GM21737 (cell line): ENCODE results near the gene RAB10.

Experiments used
- ATAC-seq: cut with Tn5 transposase; IDR thresholded peaks from one replicate; pipeline ENCODE4 v1.9.1; 2021; ENCODE audit warnings: mild to moderate bottlenecking, moderate library complexity; ENCODE audit not compliant: unreplicated experiment

The RAB10 gene

DNA sequence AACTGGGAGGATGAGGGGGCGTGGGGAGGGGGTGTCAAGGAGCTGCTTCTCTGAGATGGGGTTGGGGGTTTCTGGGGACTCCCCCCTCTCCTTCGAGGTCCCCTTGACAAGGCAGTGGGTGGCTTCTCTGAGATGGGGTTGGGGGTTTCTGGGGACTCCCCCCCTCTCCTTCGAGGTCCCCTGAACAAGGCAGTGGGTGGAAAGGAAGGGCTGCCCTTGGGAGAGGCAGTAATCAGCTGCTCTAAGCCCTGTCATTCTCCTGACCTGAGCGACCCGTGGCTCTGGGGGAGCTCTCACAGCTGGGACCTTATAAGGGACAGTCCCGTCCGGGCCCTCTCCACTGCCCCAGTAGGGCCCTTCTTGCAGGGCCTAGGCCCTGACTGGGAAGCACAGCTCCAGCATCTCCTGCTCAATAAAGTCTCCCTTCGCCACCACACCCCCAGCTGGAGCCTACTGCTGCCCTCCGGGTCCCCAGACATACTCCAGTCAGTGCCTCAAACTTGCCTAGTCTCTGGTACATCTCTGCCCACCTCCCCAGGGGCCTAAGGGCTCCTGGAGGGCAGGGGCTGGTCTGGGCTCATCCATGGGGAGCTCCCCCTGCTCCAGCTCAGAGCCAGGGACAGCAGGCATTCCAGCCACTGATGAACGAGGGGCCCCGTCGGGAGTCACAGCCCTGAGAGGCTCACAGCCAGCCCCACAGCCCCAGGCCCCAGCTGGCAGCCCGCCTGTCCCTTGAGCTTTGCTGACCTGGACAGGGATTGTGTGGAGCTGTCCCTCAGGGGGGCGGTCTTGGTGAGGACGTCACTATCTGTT lies 141.8 kb downstream of the RAB10 start:
- ATAC-seq: no peak

DNA sequence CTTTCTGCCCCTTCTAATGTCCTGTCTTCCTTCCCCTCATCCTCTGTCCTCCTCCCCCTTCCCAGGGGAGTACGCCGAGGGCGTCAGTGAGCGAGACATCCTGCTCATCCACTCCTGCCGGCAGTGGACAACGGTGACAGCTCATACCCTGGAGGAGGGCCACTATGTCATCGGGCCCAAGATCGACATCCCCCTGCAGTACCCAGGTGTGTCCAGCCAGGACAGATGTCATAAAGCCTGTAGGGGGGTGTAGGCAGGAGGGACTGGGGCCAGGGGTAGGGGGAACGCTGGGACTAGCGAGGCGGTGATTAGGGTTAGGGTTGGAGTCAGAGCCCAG lies 142.4 kb downstream of the RAB10 start:
- ATAC-seq: no peak

DNA sequence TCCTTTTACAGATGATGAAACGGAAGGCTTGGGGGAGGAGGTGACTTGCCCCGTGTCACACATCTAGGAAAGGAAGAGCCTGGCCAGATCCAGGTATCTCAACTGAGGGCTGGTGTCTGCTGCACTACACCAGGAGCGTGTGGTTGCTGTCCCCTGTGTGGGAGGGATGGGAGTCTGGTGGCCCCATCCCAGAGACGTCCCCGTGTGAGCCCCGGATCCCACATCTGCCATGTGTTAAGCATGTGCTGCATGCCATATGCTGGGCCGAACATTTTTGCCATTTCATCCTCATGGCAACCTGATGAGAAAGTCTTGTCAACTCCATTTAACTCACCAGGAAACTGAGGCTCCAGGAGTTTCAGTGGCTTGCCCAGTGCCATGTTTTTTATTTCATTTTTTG lies 143.2 kb downstream of the RAB10 start:
- ATAC-seq: no peak

DNA sequence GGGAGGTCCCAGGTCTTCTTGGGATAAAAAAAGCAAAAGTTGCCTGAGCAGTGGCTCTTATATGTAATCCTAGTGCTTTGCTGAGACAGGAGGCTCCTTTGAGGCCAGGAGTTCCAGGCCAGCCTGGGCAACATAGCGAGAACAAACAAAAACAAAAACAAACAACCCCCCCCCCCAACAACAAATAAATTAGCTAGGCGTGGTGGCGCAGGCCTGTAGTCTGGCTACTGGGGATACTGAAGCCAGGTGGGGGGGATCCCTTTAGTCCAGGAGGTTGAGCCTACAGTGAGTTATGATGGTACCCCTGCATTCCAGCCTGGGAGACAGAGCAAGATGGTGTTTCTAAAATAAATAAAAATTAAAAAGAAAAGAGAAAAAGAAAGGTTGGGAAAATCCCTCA lies 144.4 kb downstream of the RAB10 start:
- ATAC-seq: no peak

DNA sequence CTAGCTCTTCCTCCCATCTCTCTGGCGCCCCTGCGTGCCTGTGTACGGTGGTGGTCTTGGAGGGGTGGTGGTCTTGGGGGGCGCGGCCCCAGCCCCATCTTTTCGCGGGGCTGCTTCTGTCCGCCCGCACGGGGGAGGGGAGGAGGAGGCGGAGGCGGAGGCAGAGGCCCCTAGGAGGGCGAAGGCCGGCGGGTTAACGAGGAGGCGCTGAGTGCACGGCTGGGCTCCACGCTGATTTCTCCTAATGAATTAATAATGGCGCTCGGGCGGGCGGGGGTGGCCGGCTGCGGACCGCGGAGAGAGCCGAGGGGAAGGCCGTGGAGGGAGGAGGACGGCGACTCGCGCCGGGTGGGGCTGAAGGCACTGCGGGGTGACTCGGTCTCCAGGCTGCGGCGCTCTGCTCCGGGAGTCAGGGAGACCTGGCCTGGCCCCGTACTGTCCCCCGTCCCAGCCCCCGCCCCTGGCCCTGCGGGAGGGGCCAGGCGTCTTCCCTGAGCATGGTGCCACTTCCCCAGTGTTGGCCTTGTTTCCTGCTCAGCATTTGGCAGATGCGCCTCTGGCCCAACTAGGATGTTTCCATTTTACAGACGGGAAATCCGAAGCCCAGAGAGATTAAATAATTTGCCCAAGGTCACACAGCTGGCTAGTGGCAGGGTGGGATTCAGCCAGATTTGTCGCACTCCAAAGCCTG lies 145.0 kb downstream of the RAB10 start:
- no peak for ATAC-seq

DNA sequence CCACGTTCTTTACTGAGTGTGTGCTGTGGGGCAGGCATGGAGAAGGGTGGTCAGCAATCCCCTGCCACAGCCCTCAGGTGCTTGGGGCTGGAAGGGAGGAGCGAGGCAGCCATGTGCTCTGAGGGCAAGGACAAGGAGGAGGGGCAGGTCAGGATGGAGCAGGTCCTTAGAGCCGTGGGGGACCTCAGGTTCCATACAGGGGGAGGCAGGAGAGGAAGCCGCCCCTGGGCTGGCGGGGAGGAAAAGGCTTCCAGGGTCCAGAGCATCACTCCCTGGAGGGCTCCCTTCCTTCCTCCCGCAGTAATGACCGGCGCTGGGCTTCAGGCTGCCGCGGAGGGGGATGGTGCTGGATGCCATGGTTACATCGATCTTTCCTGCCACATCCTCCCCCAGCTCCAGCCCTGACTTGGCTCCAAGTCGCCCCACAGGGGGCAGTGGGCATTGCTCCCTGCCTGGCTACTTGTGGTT lies 145.6 kb downstream of the RAB10 start:
- no peak for ATAC-seq

DNA sequence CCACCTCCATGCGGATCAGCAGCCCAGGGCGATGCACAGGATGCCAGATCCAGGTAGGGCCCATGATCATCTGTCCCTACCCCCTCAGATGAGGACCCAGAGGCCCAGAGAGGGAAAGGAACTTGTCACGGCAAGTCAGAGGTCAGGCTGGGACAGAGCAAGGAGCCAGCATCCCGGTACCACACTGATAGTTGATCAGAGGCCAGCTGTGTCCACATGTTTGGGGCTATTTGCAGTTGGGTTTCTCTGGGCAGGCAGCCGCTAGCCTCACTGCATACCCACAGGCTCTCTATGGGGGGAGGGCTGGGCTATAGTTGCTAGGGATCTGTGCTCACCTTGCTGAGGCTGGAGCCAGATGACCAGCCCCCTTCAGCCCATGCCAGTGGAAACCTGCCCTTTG lies 148.6 kb downstream of the RAB10 start:
- ATAC-seq: no peak

DNA sequence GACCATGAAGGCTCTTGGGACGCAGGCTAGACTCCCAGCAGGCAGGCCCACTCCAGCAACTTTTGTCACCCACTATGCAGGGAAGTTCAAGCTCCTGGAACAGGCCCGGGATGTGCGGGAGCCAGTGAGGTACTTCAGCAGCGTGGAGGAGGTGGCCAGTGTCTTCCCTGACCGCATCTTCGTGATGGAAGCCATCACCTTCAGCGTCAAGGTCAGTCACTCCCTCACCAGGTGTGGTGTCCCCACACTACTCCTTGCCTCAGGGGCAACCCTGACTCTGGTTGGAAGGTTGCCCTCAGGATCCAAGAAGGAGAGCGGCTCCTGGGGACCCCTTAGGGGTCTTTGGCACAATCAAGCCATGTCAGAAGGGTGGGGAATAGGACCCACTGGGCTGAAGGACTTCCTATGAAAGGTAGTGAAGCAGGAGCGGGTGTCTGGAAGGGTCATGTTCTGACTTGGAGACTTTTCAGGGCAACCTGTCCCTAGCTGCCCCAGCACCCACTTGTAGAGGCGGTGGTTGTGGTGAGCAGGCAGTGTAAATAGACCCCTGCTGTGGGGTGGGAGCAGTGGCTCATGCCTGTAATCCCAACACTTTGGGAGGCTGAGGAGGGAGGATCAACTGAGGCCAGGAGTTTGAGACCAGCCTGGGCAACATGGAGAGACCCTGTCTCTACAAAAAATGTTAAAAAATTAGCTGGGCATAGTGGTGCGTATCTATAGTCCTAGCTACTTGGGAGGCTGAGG lies 149.2 kb downstream of the RAB10 start:
- ATAC-seq: no peak

DNA sequence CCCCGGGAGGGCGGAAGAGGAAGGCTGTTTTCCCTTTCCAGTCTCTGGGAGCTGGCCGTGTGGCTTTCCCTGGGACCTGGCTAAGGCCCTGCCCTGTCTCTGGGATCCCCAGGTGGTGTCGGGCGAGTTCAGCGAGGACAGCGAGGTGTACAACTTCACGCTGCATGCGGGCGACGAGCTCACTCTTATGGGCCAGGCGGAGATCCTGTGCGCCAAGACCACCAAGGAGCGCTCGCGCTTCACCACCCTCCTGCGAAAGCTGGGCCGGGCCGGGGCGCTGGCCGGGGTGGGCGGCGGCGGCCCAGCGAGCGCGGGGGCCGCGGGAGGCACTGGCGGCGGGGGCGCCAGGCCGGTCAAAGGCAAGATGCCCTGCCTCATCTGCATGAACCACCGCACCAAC lies 150.2 kb downstream of the RAB10 start:
- ATAC-seq: no peak

DNA sequence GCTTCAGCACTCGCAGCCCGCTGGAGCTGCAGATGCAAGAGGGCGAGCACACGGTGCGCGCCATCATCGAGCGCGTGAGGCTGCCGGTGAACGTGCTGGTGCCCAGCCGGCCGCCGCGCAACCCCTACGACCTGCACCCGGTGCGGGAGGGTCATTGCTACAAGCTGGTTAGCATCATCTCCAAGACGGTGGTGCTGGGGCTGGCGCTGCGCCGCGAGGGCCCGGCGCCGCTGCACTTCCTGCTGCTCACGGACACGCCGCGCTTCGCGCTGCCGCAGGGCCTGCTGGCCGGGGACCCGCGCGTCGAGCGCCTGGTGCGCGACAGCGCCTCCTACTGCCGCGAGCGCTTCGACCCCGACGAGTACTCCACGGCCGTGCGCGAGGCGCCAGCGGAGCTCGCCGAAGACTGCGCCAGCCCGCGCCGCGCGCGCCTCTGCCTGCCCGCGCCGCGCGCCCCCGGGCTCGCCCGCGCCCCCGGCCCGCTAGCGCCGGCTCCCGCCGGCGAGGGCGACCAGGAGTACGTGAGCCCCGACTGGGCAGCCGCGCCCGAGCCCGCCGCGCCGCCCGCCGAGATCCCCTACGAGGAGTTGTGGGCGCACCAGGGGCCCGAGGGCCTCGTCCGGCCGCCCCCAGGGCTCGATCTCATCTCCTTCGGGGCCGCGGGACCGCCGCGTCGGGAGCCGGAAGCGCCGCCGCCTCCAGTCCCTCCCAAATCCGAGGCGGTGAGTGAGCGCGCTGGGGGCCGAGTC lies 150.8 kb downstream of the RAB10 start:
- ATAC-seq: peak; percentile 76

DNA sequence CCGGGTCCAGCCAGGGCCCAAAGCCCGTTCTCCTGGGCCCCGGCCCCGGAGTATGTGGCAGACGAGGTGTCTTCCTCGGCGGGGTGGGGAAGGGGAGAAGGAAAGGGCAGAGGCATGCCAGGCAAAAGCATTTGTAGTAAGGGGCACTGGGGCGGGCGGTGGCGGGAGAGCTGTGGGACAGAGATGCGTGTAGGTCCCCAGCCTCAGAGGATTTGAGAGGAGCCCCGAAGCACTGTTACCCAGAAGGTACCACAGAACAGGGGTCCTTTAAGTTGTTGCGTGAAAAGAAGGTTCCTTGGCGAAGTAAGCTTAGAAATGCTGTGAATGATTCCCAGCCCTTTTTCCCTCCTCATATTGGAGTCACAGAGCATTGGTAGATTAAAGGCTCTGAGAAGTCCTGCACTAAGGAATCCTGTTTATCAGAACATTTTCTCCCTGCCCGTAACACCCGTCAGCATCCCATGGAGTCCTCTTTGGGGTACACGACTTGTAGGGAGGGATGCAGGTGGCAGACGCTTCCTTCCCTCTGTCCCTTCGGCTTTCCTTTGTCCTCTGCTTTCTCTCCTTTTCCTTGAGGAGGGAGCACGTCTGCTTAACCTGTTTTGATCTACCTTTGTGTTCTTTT lies 151.5 kb downstream of the RAB10 start:
- no peak for ATAC-seq

DNA sequence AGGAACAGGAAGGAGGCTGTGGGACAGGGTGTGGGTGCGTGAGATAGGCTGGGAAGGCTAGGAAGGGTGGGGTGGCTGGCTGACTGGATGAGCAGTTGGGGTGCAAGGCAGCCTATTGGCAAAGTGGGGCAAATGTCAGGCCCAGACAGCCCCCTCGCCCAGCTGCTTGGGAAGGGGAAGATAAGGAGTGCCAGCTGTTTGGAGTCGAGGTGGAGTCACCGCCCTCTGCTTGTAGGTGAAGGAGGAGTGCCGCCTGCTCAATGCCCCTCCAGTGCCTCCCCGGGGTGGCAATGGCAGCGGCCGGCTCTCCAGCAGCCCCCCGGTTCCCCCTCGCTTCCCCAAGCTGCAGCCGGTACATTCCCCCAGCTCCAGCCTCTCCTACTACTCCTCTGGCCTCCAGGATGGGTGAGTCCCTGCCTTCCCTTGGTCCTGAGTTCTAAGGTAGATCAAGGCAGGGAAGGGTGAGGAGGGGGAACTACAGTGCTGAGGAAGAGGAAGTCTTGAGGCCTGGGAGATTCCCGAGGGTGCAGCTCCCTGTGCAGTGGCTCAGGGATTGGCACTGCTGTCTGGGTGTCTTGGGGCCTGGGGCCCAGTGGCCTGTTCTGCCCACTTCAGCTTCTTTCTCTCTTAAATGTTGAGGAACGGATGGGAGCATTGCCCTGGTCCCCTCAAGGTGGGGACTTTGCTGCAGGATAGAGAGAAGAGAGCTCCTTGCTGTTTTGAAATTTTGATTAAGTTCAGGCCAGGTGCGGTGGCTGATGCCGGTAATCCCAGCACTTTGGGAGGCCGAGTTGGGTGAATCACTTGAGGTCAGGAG lies 152.3 kb downstream of the RAB10 start:
- ATAC-seq: no peak
